Transverse colon (tissue), 4 donors: ENCODE measurements around the gene MRS2. TPM values are rescaled to one million over a fixed set of nuclear protein-coding genes. Genes with fewer than 3 reads are reported as not detected.

ENCODE experiments used
- DNase-seq: peaks from one replicate; pipeline ENCODE4 v3.0.0-alpha.2; 2019
- H3K27ac ChIP-seq, 4 donors: fragments of 200-600 bp; sonication (generic); 2 replicates each; pipeline ENCODE4 v1.5.1; 2016 to 2018; ENCODE audit warnings: inconsistent platforms in 4 of 4
- H3K27me3 ChIP-seq: fragments of 200-600 bp; sonication (generic); 2 replicates; pipeline ENCODE4 v1.5.1; 2017; ENCODE audit warnings: inconsistent platforms
- H3K36me3 ChIP-seq, 4 donors: fragments of 200-600 bp; sonication (generic); 2 replicates each; pipeline ENCODE4 v1.5.1; 2017 to 2019; ENCODE audit warnings: inconsistent platforms in 4 of 4
- H3K4me1 ChIP-seq, 4 donors: fragments of 200-600 bp; sonication (generic); 2 replicates each; pipeline ENCODE4 v1.5.1; 2017 to 2020; ENCODE audit warnings: inconsistent platforms in 4 of 4
- H3K4me3 ChIP-seq, 4 donors: fragments of 200-600 bp; sonication (generic); 1 replicate in 1 of 4; 2 replicates in 3 of 4; pipeline versions ENCODE4 v1.5.1 to v1.6.1; 2017 to 2019; ENCODE audit warnings: inconsistent platforms in 4 of 4
- H3K9me3 ChIP-seq, 2 donors: fragments of 200-600 bp; sonication (generic); 2 replicates each; pipeline ENCODE4 v1.5.1; 2017 to 2019; ENCODE audit warnings: inconsistent platforms in 2 of 2
- EP300 ChIP-seq: sonication (generic); formaldehyde crosslinking; IDR thresholded peaks from one replicate; pipeline ENCODE4 v1.6.1; 2017; ENCODE audit warnings: antibody characterized with exemption, low read depth
- POLR2A ChIP-seq: fragments of 450-650 bp; IDR thresholded peaks from one replicate; pipeline ENCODE4 v1.6.1; 2016; ENCODE audit warnings: antibody characterized with exemption, mild to moderate bottlenecking, moderate library complexity
- POLR2AphosphoS5 ChIP-seq, 3 donors: sonication (generic); formaldehyde crosslinking; IDR thresholded peaks; one replicate each; pipeline ENCODE4 v1.6.1; 2016; ENCODE audit warnings: antibody characterized with exemption in 3 of 3
- WGBS, 2 donors: methylation state at CpG; one replicate each; pipeline ENCODE4 v1.1.5; 2018; ENCODE audit warnings: low coverage in 1 of 2; 5-methylcytosine and 5-hydroxymethylcytosine counted together
- in situ Hi-C, 4 donors: fragments of 200-750 bp; cut with MboI; loops; one replicate each; pipeline versions ENCODE4 v1.15.0 to v1.15.1; 2017; ENCODE audit warnings: low sequenced_read_pairs in 3 of 4, low pct_ligation_motif_present in 1 of 4, low pct_unique_long_range_greater_than_20kb in 1 of 4
- intact Hi-C: fragments of 100-400 bp; cut with DNase I; formaldehyde crosslinking; loops from one replicate; pipeline ENCODE4 v1.15.1; 2023; ENCODE audit warnings: low total_unique reads
- total RNA-seq, 4 donors: library from RNA; depleted of rRNA; stranded (reverse); fragments of >200 nt; gene quantifications; one replicate each; pipeline ENCODE4 v1.1.0, GENCODE V29; 2016
- TF ChIP-seq, protein P1 (sequence below), 5 experiments: fragments of 200-600 bp in 3 of 5; fragments of 450-650 bp in 2 of 5; sonication (generic) in 3 of 5; IDR thresholded peaks; 1 replicate in 2 of 5; 2 replicates in 3 of 5; pipeline ENCODE4 v1.5.1; 2016 to 2017; ENCODE audit warnings: antibody characterized with exemption in 5 of 5, inconsistent platforms in 3 of 5, mild to moderate bottlenecking in 2 of 5, moderate library complexity in 1 of 5

Gene MRS2
- total RNA-seq, 4 donors from 2014 or later: 18.7 to 45.3 (median 33.5) TPM

DNA sequence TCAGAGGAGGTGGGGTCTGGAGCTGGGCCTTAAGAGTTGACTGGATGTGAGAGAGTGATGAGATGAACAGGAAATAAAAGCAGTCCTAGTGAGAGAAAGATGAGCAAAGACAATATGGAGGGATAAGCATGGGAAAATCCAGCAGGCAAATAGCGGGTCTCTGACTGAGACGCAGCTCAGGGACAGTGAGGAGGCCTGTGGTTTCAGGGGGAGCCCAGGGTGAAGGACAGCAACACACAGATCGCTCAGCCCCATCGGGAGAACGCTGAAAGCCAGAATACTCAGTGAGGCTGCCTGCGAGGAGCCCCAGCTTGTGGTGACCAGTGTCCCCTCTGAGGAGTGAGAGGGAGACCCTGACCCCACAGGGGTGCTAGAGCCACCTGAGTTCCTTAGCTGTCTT lies 28.1 kb upstream of the MRS2 start:
- Histone ChIP-seq H3K36me3 (no peaks in the 10 kb centered on the region), H3K4me1 (no peaks in the 10 kb centered on the region), H3K4me3 (no peak overlapping the region), H3K27ac (no peak overlapping the region), H3K27me3 (no peaks in the 10 kb centered on the region), H3K9me3 (no peaks in the 10 kb centered on the region)
- DNase-seq: no peak
- TF ChIP-seq POLR2AphosphoS5 (IDR thresholded peaks at IDR 0.05) (no peak), EP300 (no peak), POLR2A (no peak)
- TF ChIP-seq, protein P1, sequence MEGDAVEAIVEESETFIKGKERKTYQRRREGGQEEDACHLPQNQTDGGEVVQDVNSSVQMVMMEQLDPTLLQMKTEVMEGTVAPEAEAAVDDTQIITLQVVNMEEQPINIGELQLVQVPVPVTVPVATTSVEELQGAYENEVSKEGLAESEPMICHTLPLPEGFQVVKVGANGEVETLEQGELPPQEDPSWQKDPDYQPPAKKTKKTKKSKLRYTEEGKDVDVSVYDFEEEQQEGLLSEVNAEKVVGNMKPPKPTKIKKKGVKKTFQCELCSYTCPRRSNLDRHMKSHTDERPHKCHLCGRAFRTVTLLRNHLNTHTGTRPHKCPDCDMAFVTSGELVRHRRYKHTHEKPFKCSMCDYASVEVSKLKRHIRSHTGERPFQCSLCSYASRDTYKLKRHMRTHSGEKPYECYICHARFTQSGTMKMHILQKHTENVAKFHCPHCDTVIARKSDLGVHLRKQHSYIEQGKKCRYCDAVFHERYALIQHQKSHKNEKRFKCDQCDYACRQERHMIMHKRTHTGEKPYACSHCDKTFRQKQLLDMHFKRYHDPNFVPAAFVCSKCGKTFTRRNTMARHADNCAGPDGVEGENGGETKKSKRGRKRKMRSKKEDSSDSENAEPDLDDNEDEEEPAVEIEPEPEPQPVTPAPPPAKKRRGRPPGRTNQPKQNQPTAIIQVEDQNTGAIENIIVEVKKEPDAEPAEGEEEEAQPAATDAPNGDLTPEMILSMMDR (IDR thresholded peaks at IDR 0.05): no peak
- in situ Hi-C loops (no loop called here), intact Hi-C loops (no loop called here)
- 90% methylated on average over 6 of the region's 6 CpGs; no CpG with 5 or more reads in 1 of the 2 donors for whole genome bisulfite sequencing, 2 donors

- no peak for TF ChIP-seq POLR2A
- TF ChIP-seq, protein P1 (IDR thresholded peaks at IDR 0.05): no peak
- no peak for TF ChIP-seq EP300
- no peak for TF ChIP-seq POLR2AphosphoS5 (IDR thresholded peaks at IDR 0.05)
- intact Hi-C loops: no loop called here
- Histone ChIP-seq H3K27me3 (no peaks in the 10 kb centered on the region), H3K36me3 (no peaks in the 10 kb centered on the region), H3K9me3 (no peaks in the 10 kb centered on the region), H3K4me3 (no peak overlapping the region), H3K27ac (no peak overlapping the region), H3K4me1 (no peaks in the 10 kb centered on the region)
- 62 to 81% methylated on average over 4 of the region's 4 CpGs for WGBS, 2 donors
- no peak for DNase-seq
- in situ Hi-C loops: no loop called here
These were observed 25.9 kb upstream of the MRS2 start for GRCh38 chr6:24376871-24377270.

- Histone ChIP-seq H3K4me1 (no peaks in the 10 kb centered on the region), H3K27me3 (no peaks in the 10 kb centered on the region), H3K4me3 (no peak overlapping the region), H3K9me3 (no peaks in the 10 kb centered on the region), H3K27ac (no peak overlapping the region), H3K36me3 (no peaks in the 10 kb centered on the region)
- WGBS, 2 donors: 82% methylated on average over 1 of the region's 1 CpG; no CpG with 5 or more reads in 1 of the 2 donors
- intact Hi-C loops (no loop called here), in situ Hi-C loops (no loop called here)
- DNase-seq: no peak
- TF ChIP-seq POLR2A: no peak
- TF ChIP-seq POLR2AphosphoS5 (IDR thresholded peaks at IDR 0.05): no peak
- TF ChIP-seq, protein P1 (IDR thresholded peaks at IDR 0.05): no peak
- no peak for TF ChIP-seq EP300
These were observed 24.2 kb upstream of the MRS2 start for GRCh38 chr6:24378473-24379097.

DNA sequence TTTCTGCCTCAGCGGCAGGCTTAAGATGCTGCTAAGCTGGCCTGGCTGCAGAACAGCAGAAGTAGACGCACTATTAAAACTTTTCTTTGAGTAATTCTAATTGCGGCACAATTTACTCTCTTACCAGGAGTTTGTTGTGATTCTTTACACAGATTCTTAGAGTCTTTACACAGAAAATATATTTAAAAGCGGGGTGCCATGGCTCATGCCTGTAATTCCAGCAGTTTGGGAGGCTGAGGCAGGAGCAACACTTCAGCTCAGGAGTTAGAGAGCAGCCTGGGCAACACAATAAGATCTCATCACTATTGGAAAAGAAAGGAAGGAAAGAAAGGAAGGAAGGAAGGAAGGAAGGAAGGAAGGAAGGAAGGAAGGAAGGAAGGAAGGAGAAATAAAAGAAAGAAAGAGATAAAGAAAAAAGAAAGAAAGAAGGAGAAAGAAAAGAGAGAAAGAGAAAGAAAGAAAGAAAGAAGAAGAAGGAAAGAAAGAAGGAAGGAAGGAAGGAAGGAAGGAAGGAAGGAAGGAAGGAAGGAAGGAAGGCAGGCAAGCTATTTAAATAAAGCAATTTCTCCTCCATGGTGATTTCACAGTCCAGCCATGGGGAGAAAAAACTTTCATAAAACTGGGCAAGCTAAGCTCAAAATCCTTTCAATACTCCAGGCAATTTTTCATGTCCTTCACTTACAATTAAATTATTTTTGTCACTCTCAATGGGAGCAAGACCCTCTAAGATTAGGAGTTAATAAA lies 21.1 kb upstream of the MRS2 start:
- no peak overlapping the region for H3K4me3 ChIP-seq
- in situ Hi-C loops: no loop called here
- no peaks in the 10 kb centered on the region for H3K4me1 ChIP-seq
- H3K9me3 ChIP-seq: no peaks in the 10 kb centered on the region
- H3K36me3 ChIP-seq: no peaks in the 10 kb centered on the region
- intact Hi-C loops: no loop called here
- H3K27ac ChIP-seq: no peak overlapping the region
- no peak for DNase-seq
- H3K27me3 ChIP-seq: no peaks in the 10 kb centered on the region
- TF ChIP-seq EP300 (no peak), POLR2AphosphoS5 (IDR thresholded peaks at IDR 0.05) (no peak)
- TF ChIP-seq, protein P1 (IDR thresholded peaks at IDR 0.05): no peak
- 82 to 98% methylated on average over 4 of the region's 4 CpGs for WGBS, 2 donors
